ENCODE data around the gene SUSD1.
"Not testable (repeated sequence)": the region's sequence is repeated elsewhere in the genome, so short reads cannot be mapped to it uniquely, and the experiment has no call there.

Gene SUSD1

GRCh38 chr9:112203536-112203935 is 28.4 kb upstream of the SUSD1 start:
- Histone ChIP-seq H3K79me1 (ENCODE audit: low read length) (no peaks in the 10 kb centered on the region), H2BK120ac (ENCODE audit: low read depth, low read length) (no peak overlapping the region), H2BK15ac (replicated peaks; ENCODE audit: low read depth) (no peak overlapping the region), H3K36me3 (ENCODE audit: control insufficient read depth, insufficient read depth, low read length) (no peaks in the 10 kb centered on the region), H3K4me3 (ENCODE audit: low read length) (no peak overlapping the region), H3K9ac (ENCODE audit: low read length) (no peak overlapping the region), H3K4me2 (ENCODE audit: low read length) (no peak overlapping the region), H3K23ac (ENCODE audit: low read length) (no peak overlapping the region), H3K4ac (ENCODE audit: low read depth, low read length) (no peak overlapping the region), H3K4me1 (ENCODE audit: control insufficient read depth, low read depth, low read length) (no peaks in the 10 kb centered on the region), H2BK5ac (ENCODE audit: low read length) (no peak overlapping the region), H3K18ac (ENCODE audit: low read length) (no peak overlapping the region), H2AK5ac (ENCODE audit: low read length) (no peak overlapping the region), H3K27me3 (ENCODE audit: insufficient read depth, low read length, poor library complexity) (no peaks in the 10 kb centered on the region), H3K79me2 (ENCODE audit: control insufficient read depth, insufficient read depth, low read length) (no peaks in the 10 kb centered on the region), H4K8ac (ENCODE audit: low read depth, low read length) (no peak overlapping the region), H3K56ac (ENCODE audit: low read length) (no peak overlapping the region), H3K27ac (ENCODE audit: low read depth, low read length) (no peak overlapping the region), H4K5ac (ENCODE audit: low read length) (no peak overlapping the region)
- no peak for DNase-seq
- no CpG with 5 or more reads among the region's 2 CpGs for WGBS (ENCODE audit: extremely low coverage, insufficient coverage, low lambda C conversion rate)

- Histone ChIP-seq H4K5ac (ENCODE audit: low read length) (no peak overlapping the region), H3K79me2 (ENCODE audit: control insufficient read depth, insufficient read depth, low read length) (no peaks in the 10 kb centered on the region), H3K4me1 (ENCODE audit: control insufficient read depth, low read depth, low read length) (no peaks in the 10 kb centered on the region), H3K4me3 (ENCODE audit: low read length) (no peak overlapping the region), H3K56ac (ENCODE audit: low read length) (no peak overlapping the region), H3K4me2 (ENCODE audit: low read length) (no peak overlapping the region), H4K8ac (ENCODE audit: low read depth, low read length) (no peak overlapping the region), H3K36me3 (ENCODE audit: control insufficient read depth, insufficient read depth, low read length) (no peaks in the 10 kb centered on the region), H3K4ac (ENCODE audit: low read depth, low read length) (no peak overlapping the region), H3K27ac (ENCODE audit: low read depth, low read length) (no peak overlapping the region), H3K79me1 (ENCODE audit: low read length) (no peaks in the 10 kb centered on the region), H2BK5ac (ENCODE audit: low read length) (no peak overlapping the region), H3K27me3 (ENCODE audit: insufficient read depth, low read length, poor library complexity) (no peaks in the 10 kb centered on the region), H2BK15ac (replicated peaks; ENCODE audit: low read depth) (no peak overlapping the region), H3K18ac (ENCODE audit: low read length) (no peak overlapping the region), H2AK5ac (ENCODE audit: low read length) (no peak overlapping the region), H3K23ac (ENCODE audit: low read length) (no peak overlapping the region), H2BK120ac (ENCODE audit: low read depth, low read length) (no peak overlapping the region), H3K9ac (ENCODE audit: low read length) (no peak overlapping the region)
- DNase-seq = no peak
- WGBS (ENCODE audit: extremely low coverage, insufficient coverage, low lambda C conversion rate) = no CpG with 5 or more reads among the region's 5 CpGs
These were observed 25.6 kb upstream of the SUSD1 start for GRCh38 chr9:112200711-112201110.

GRCh38 chr9:112198646-112199045 is 23.5 kb upstream of the SUSD1 start:
- no peak overlapping the region for H4K8ac ChIP-seq (ENCODE audit: low read depth, low read length)
- no peaks in the 10 kb centered on the region for H3K79me1 ChIP-seq (ENCODE audit: low read length)
- no peaks in the 10 kb centered on the region for H3K27me3 ChIP-seq (ENCODE audit: insufficient read depth, low read length, poor library complexity)
- DNase-seq = no peak
- H3K4me3 ChIP-seq (ENCODE audit: low read length) = no peak overlapping the region
- H3K27ac ChIP-seq (ENCODE audit: low read depth, low read length) = no peak overlapping the region
- no peak overlapping the region for H2BK5ac ChIP-seq (ENCODE audit: low read length)
- no peaks in the 10 kb centered on the region for H3K36me3 ChIP-seq (ENCODE audit: control insufficient read depth, insufficient read depth, low read length)
- H3K4ac ChIP-seq (ENCODE audit: low read depth, low read length) = no peak overlapping the region
- H2BK15ac ChIP-seq (replicated peaks; ENCODE audit: low read depth) = no peak overlapping the region
- no peaks in the 10 kb centered on the region for H3K79me2 ChIP-seq (ENCODE audit: control insufficient read depth, insufficient read depth, low read length)
- no peak overlapping the region for H3K23ac ChIP-seq (ENCODE audit: low read length)
- no peaks in the 10 kb centered on the region for H3K4me1 ChIP-seq (ENCODE audit: control insufficient read depth, low read depth, low read length)
- H3K4me2 ChIP-seq (ENCODE audit: low read length) = no peak overlapping the region
- no peak overlapping the region for H3K18ac ChIP-seq (ENCODE audit: low read length)
- WGBS (ENCODE audit: extremely low coverage, insufficient coverage, low lambda C conversion rate) = no CpG with 5 or more reads among the region's 4 CpGs
- H2AK5ac ChIP-seq (ENCODE audit: low read length) = no peak overlapping the region
- no peak overlapping the region for H2BK120ac ChIP-seq (ENCODE audit: low read depth, low read length)
- H4K5ac ChIP-seq (ENCODE audit: low read length) = no peak overlapping the region
- H3K9ac ChIP-seq (ENCODE audit: low read length) = no peak overlapping the region
- no peak overlapping the region for H3K56ac ChIP-seq (ENCODE audit: low read length)

GRCh38 chr9:112194969-112195431 is 19.9 kb upstream of the SUSD1 start:
- Histone ChIP-seq H3K36me3 (ENCODE audit: control insufficient read depth, insufficient read depth, low read length) (no peaks in the 10 kb centered on the region), H3K79me2 (ENCODE audit: control insufficient read depth, insufficient read depth, low read length) (no peaks in the 10 kb centered on the region), H3K4me3 (ENCODE audit: low read length) (no peak overlapping the region), H3K9ac (ENCODE audit: low read length) (no peak overlapping the region), H3K4me1 (ENCODE audit: control insufficient read depth, low read depth, low read length) (no peaks in the 10 kb centered on the region), H3K79me1 (ENCODE audit: low read length) (no peaks in the 10 kb centered on the region), H3K27ac (ENCODE audit: low read depth, low read length) (no peak overlapping the region), H3K27me3 (ENCODE audit: insufficient read depth, low read length, poor library complexity) (no peaks in the 10 kb centered on the region), H3K23ac (ENCODE audit: low read length) (no peak overlapping the region), H3K56ac (ENCODE audit: low read length) (no peak overlapping the region), H2BK120ac (ENCODE audit: low read depth, low read length) (no peak overlapping the region), H4K5ac (ENCODE audit: low read length) (no peak overlapping the region), H4K8ac (ENCODE audit: low read depth, low read length) (no peak overlapping the region), H2BK5ac (ENCODE audit: low read length) (no peak overlapping the region), H3K4me2 (ENCODE audit: low read length) (no peak overlapping the region), H2AK5ac (ENCODE audit: low read length) (no peak overlapping the region), H3K18ac (ENCODE audit: low read length) (no peak overlapping the region), H2BK15ac (replicated peaks; ENCODE audit: low read depth) (no peak overlapping the region), H3K4ac (ENCODE audit: low read depth, low read length) (no peak overlapping the region)
- no peak for DNase-seq
- no CpG with 5 or more reads among the region's 4 CpGs for WGBS (ENCODE audit: extremely low coverage, insufficient coverage, low lambda C conversion rate)

- no peak overlapping the region for H3K4me2 ChIP-seq (ENCODE audit: low read length)
- no peaks in the 10 kb centered on the region for H3K79me1 ChIP-seq (ENCODE audit: low read length)
- H3K79me2 ChIP-seq (ENCODE audit: control insufficient read depth, insufficient read depth, low read length) = no peaks in the 10 kb centered on the region
- no peak overlapping the region for H3K4ac ChIP-seq (ENCODE audit: low read depth, low read length)
- H3K18ac ChIP-seq (ENCODE audit: low read length) = no peak overlapping the region
- peak overlapping the region; percentile 16 for H3K9ac ChIP-seq (ENCODE audit: low read length)
- no peak overlapping the region for H3K56ac ChIP-seq (ENCODE audit: low read length)
- no peak overlapping the region for H4K5ac ChIP-seq (ENCODE audit: low read length)
- H2BK5ac ChIP-seq (ENCODE audit: low read length) = no peak overlapping the region
- no peak overlapping the region for H2BK15ac ChIP-seq (replicated peaks; ENCODE audit: low read depth)
- H4K8ac ChIP-seq (ENCODE audit: low read depth, low read length) = no peak overlapping the region
- no CpG with 5 or more reads among the region's 6 CpGs for WGBS (ENCODE audit: extremely low coverage, insufficient coverage, low lambda C conversion rate)
- no peaks in the 10 kb centered on the region for H3K4me1 ChIP-seq (ENCODE audit: control insufficient read depth, low read depth, low read length)
- no peak overlapping the region for H2BK120ac ChIP-seq (ENCODE audit: low read depth, low read length)
- H3K36me3 ChIP-seq (ENCODE audit: control insufficient read depth, insufficient read depth, low read length) = no peaks in the 10 kb centered on the region
- DNase-seq = no peak
- no peak overlapping the region for H2AK5ac ChIP-seq (ENCODE audit: low read length)
- no peak overlapping the region for H3K23ac ChIP-seq (ENCODE audit: low read length)
- no peaks in the 10 kb centered on the region for H3K27me3 ChIP-seq (ENCODE audit: insufficient read depth, low read length, poor library complexity)
- H3K27ac ChIP-seq (ENCODE audit: low read depth, low read length) = no peak overlapping the region
- no peak overlapping the region for H3K4me3 ChIP-seq (ENCODE audit: low read length)
These were observed 18.6 kb upstream of the SUSD1 start for GRCh38 chr9:112193572-112194288.

GRCh38 chr9:112190320-112190719 is 15.2 kb upstream of the SUSD1 start:
- H3K18ac ChIP-seq (ENCODE audit: low read length); H4K8ac ChIP-seq (ENCODE audit: low read depth, low read length); H3K9ac ChIP-seq (ENCODE audit: low read length); H3K79me1 ChIP-seq (ENCODE audit: low read length); H4K5ac ChIP-seq (ENCODE audit: low read length); H3K4me3 ChIP-seq (ENCODE audit: low read length); H3K4ac ChIP-seq (ENCODE audit: low read depth, low read length); H2BK5ac ChIP-seq (ENCODE audit: low read length); H3K36me3 ChIP-seq (ENCODE audit: control insufficient read depth, insufficient read depth, low read length); H3K4me1 ChIP-seq (ENCODE audit: control insufficient read depth, low read depth, low read length); H3K79me2 ChIP-seq (ENCODE audit: control insufficient read depth, insufficient read depth, low read length); H2BK120ac ChIP-seq (ENCODE audit: low read depth, low read length); H2BK15ac ChIP-seq (replicated peaks; ENCODE audit: low read depth); H3K4me2 ChIP-seq (ENCODE audit: low read length); H3K27me3 ChIP-seq (ENCODE audit: insufficient read depth, low read length, poor library complexity); H2AK5ac ChIP-seq (ENCODE audit: low read length); DNase-seq; H3K27ac ChIP-seq (ENCODE audit: low read depth, low read length); H3K23ac ChIP-seq (ENCODE audit: low read length); H3K56ac ChIP-seq (ENCODE audit: low read length): not testable (repeated sequence)
- no CpG with 5 or more reads among the region's 1 CpG for WGBS (ENCODE audit: extremely low coverage, insufficient coverage, low lambda C conversion rate)

Data from mesendoderm (in vitro differentiated cells).